Glomerular endothelial cell (primary cell): ENCODE data around the gene MEDAG. TPM values are rescaled to one million over a fixed set of nuclear protein-coding genes. Genes with fewer than 3 reads are reported as not detected.

ENCODE experiments used
- DNase-seq: peaks from one replicate; pipeline ENCODE4 v3.0.0-alpha.2; 2011; ENCODE audit warnings: low read depth, low spot score; ENCODE audit errors: extremely low read depth
- total RNA-seq: library from RNA; depleted of rRNA; stranded (reverse); fragments of >200 nt; gene quantifications from 2 replicates; pipeline ENCODE4 v1.2.3, GENCODE V29; 2015

Gene MEDAG
- total RNA-seq, result 1.3 and 2.2 TPM in 2 replicates

DNA sequence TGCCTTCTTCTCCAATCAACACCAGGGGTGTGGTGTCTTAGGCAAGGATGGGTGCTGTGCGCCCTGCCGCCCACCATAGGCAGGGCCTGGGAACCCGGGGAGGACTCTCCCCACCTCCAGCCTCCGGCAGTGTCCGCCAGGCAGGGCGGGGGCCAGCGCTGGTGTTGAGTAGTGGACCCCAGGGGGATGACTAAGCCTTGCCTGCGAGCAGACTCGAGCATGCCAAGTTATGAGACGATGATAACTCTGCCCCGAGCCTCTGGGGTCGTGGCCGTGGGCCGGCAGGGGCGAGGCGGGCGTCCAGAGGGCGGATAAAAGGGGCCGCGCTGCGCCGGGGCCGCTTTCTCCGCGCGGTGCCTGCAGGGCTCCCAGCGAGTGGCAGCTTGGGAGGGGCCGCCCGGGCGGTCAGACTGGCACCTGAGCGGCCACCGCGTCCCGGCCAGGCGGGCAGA lies at the start of gene MEDAG:
TSS of gene MEDAG (plus strand) at position 340 of the 452 bp plus-strand sequence. CDS start 245 bp downstream, outside the sequence.
- DNase-seq, result no peak

DNA sequence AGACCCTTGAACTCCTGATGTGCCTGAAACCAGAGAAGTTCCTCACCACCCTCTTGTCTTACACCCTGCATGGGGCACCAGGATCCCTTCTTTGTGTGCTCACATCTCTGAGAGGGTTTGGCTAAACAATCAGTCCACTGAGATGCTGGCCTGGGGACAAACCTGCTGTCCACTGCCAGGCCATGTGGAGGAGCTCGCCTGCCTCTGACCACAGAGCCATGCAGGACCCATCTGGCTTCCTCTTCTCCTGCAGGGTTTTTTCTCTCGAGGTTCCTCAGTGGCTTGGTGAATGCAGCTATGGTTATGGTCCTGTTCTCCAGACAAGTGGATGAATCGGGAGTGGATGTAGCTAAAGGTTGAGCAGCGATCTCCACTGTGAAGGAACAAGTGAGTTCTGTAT lies 49.1 kb upstream of the MEDAG start:
- no peak for DNase-seq

DNA sequence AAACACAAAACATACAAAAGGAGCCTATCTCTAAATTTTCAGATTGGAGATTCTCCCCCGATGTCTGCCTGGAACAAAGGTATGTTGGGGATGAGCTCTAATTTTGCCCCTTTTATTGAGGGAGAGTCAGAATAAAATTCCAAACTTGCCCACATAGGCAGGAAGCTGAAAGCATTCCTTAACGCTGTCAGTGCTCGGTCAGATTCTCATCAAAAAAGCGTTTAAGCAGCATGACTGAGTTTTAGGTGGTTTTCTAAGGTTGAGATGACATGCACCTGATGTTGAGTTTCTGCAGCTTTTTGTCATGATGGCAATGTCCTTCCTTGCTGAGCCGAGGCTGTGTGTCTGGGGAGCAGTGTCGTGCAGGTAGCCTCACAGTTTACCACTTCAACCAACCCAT lies 48.4 kb upstream of the MEDAG start:
- no peak for DNase-seq

DNA sequence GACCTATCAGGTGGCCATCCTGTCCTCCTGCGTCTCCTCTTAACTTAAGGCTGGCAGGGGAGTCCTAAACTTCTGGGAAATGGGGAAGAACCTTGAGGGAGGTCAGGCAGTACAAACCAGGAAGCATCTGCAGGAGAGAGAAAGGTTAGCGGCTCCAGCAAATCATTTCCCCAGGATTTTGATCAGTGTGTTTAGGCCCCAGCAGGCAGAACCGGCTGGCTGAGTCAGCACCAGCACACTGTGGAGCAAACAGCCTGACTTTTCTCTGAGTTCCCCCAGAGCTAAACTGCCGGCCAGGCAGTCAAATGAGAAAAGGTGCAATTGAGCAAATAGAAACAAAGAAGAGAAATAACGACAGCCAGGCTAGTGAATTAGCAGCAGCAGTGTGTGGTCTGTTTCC lies 46.7 kb upstream of the MEDAG start:
- DNase-seq, result no peak

DNA sequence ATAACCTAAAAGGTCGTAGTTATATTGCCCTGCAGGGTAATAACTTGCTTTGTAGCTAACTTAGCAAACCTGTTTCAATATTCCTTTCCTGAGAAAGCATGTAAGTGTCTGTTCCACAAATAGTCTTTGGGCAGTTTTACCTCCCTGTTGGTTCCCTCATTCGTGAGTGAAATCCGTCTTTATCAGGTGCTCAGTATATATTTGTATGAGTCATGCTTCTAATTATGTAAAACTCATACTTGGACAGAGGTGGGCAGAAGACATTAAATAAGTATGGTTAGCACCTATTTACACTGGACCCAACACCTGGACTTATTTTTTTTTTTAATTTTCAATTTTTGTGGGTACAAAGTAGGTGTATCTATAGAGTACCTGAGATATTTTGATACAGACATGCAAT lies 44.9 kb upstream of the MEDAG start:
- no peak for DNase-seq

DNA sequence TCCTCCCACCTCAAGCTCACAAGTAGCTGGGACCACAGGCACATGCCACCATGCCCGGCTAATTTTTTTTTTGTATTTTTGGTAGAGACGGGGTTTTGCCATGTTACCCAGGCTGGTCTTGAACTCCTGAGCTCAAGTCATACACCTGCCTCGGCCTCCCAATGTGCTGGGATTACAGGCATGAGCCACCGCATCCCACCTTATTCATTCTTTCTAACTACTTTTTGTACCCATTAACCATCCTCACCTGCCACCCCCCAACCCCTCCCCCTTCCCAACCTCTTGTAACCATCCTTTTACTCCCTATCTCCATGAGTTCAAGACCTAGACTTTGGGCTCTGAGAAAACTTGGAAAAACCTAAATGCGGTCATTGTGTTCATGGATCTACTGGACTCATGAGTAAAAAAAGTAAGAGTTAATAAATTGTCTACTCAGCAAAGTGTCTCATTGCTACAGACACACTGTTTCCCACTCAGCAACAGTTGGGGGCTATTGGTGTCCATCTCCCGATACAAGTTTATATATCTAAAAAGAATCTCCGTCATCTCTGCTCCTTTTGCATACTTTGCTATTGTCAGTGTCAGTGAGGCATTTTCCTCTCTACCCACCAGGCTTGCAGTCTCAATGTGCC lies 44.1 kb upstream of the MEDAG start:
- DNase-seq, result no peak

DNA sequence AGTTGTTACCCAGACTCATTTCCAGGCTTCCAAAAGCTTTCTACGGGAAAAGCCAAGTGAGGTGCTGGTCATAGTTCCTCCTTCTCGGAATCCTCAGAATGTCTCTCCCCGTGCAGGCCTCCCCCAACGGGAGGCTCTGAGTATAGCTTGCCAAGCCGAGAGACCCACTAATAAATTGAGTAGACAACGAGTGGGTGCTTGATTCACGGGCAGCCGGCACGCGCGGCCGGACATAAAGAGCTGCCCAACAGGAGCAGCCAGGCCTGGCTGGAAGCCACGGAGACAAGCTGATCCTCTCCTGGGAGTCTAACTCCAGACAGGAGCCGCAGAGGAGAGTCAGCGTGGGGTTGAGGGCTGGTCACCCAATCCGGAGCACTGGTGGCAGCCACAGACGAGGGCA lies 43.4 kb upstream of the MEDAG start:
- no peak for DNase-seq

DNA sequence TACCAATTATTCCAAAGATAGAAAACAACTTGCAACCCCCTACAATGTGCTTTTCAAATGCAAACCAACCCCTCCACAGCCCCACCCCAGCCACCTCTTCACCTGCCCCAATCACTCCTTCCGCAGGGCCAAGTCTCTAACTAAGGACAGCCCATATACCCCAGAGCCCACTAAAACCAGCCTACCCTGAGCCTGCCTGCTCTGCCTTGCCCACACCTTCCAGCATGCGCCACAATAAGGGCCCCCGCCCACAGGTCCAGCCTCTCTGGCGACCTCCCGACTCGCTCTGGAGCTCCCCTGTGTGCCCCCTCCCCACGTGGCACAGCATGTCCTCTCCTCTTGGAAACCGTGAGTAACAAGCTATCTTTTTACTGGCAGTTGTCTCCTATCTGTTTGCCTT lies 42.8 kb upstream of the MEDAG start:
- no peak for DNase-seq

DNA sequence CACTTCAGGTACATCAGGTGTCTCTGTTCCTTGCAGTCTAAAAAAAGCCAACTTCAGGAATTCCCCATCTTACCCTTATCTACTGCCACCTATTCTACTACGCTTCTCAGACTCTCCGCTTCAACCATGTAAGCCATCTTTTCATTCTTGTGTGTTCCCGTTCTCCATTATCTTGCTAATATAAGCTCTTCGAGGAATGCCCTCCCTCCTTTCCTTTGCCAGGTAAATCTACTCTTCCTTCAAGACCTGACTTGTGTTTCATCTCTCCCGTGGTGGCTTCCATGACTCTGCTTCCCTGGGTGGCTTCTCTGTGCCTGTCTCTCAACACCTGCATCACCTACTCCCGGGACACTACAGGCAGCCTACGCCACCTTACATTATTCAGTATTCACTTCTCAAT lies 42.3 kb upstream of the MEDAG start:
- DNase-seq, result no peak

DNA sequence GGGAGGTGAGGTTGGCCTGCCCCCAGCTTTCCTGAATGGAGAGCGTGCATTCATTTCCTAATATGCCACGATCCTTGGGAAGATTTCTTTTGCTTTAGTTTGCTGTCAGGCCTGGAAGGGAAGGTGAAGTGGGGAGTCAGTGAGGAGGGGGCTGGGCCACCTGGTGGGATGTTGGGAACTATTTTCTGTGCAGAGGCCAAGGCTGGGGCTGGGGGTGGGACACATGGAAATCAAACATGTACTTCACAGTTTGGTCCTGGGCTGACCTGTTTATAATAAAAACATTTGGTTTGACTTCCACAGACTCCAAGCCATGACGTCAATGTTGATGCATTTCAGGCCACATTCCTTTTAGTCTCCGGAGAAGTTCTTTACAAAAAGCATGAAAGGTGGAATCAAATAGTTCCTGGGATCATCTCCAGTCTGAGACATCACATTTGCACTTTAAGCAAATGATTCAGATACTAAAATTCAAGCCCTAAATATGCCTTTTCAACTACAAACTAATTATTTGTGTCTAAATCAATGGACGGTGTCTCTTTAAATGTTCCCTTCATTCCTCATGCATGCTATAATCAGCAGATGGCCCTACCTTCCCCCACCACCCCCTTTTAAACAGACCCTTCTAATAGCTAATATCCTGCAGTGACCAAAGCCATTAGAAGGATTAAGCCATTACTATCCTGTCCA lies 41.5 kb upstream of the MEDAG start:
- no peak for DNase-seq

DNA sequence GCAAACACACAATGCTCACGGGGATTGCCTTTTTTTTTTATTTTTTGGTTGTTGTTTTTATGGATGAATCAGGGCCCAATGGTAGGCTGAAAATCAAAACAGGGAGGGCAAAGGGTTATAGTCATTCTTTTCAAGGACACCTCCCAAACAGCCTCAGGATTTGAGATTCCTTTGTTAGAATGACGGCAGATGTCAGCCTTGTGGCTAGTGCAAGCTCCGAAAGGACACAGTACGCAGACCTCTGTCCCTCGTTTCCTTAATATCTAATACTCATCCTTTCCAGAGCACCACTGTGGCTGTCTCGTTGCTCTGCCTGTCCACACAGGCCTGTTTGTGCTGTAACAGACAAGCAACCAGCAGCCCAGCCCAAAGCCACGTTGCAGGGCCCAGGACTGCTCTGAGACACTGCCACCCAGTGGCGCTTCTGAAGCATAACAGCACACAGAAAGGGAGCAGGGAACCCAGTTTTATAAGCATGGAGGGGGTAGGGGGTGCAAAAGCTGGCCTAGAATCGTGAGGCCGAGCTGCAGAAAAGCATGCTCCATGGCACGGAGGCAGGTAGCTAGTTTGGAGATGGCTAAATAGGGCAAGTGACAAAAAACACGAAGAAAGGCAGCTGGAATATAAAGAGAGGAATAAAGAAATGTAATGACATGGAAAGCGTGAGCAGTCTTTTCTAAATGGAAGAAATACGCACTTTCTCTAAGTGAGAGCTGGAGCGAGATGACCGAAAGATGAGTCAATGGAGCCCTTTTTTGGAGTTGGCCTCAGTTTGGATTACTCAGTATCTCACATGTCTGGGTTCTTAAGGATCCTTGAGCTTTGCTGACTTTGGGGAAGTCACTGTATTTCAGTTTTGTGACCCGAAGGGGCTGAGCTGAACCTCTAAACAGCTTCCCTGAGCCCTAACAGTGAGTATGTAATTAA lies 40.7 kb upstream of the MEDAG start:
- peak; percentile 78 for DNase-seq

DNA sequence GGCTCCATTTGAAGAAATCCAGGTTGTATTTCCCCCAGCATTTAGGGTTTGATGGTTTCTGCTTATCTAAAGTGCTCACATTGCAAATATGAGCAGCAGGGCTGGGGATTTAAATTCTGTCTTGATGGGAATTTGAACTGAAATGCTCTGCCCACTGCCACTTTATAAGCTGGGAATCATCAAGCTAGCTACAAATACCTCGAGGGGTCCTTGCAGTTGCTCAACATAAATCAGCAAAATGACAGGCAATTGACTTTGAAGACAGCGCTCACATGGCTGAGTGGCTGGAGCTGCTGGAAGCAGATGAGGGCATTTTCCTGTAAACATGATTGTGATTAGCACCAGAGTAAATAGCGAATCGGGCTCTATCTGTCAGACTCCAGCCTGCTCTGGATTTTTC lies 39.4 kb upstream of the MEDAG start:
- no peak for DNase-seq

DNA sequence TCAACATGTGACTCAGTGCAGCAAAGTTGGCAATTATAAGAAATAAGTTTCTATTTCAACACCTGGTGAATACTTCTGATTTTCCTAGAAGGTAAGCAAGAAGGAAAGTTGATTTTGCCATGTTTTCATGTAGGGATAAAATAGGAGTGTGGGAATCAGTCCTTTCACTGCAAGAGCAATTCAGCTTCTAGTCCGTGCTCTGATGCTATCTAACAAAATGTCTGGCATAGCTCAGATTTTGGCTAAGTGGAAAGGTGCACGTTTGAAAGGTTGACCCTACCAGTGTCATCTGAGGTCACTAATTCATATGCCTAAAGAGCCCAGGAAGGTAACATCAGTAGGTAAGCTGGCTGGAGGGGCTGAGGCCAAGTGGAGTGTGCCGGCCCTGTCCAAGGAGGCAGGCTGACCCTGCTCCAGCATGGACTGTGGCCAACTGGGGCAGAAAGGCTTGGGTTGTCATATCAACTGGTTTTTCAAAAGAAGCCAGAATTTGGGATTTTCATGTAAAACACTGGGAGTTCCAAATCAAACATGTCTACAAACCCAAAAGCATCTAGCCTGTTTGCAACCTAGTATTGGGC lies 38.9 kb upstream of the MEDAG start:
- no peak for DNase-seq

DNA sequence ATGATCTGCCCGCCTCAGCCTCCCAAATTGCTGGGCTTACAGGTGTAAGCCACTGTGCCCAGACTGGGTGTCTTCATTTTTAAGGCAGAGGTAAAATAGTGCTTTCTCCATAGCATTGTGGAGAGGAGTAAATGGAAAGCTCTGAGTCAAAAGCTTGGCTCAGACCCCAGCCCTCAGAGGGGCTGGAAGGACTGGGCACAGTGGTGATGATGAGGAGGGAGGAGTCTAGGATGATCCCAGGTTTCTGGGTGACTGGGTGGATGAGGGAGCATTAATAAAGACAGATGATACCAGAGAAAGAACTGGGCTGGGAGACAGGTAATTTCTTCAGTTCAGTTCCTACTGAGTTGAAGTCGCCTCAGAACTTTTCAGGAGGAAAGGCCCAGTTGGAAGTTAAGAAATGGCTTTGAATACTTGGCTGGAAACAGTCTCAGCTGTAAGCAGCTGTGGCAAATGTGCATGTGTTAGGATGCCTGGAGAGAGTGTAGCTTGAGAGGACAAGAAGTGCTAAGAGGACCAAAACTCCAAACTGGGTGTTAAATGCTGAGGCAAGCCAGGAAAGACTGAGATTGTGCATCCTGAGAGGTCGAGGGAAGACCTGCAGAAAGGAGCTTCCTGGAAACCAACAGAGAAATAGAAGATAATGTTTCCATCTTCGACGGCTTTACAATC lies 37.1 kb upstream of the MEDAG start:
- DNase-seq, result no peak

DNA sequence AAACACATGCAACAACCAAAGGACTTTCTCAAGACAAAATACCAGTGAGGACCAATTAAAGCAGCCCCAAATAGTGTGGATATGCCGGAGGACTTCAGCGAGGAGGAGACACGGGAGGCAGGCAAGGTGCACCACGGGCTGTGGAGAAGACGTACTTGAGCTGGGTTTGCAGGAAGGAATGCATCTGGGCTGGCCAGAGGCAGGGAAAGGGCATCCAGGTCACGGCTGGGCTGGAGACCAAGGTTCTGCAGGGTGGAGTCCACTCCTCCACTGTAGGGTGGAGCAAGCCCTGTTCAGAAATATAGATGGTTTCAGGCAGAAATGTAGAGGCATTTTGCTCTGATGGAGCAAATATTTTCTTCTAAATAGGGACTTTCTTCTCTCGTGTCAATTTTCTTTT lies 36.6 kb upstream of the MEDAG start:
- DNase-seq, result no peak

DNA sequence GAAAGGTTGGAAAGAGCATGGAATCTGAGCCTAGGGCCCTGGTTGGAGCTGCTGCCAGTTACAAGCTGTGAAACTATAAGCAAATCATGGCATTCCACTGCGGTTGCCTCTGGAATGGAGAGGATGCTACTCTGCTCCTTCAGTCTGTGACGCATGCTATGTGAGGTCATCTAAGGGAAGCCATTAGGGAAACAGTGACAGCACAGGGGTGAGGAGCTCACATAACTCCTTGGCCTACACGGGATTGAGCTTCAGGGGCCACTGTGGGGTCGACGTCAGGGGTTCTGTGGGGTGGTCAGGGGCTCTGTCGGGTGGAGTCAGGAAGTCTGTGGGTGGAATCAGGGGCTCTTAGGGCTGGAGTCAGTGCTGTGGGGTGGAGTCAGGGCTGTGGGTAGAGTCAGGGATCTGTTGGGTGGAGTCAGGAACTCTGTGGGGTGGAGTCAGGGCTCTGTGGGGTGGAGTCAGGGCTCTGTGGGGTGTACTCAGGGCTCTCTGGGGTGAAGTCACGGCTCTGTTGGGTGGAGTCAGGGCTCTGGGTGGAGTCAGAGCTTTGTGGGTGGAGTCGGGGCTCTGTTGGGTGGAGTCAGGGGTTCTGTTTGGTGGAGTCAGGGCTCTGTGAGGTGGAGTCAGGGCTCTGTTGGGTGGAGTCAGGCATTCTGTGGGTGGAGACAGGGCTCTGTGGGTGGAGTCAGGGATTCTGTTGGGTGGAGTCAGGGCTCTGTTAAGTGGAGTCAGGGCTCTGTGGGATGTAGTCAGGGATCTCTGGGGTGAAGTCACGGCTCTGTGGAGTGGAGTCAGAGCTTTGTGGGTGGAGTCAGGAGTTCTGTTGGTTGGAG lies 35.8 kb upstream of the MEDAG start:
- DNase-seq, result peak; percentile 94

DNA sequence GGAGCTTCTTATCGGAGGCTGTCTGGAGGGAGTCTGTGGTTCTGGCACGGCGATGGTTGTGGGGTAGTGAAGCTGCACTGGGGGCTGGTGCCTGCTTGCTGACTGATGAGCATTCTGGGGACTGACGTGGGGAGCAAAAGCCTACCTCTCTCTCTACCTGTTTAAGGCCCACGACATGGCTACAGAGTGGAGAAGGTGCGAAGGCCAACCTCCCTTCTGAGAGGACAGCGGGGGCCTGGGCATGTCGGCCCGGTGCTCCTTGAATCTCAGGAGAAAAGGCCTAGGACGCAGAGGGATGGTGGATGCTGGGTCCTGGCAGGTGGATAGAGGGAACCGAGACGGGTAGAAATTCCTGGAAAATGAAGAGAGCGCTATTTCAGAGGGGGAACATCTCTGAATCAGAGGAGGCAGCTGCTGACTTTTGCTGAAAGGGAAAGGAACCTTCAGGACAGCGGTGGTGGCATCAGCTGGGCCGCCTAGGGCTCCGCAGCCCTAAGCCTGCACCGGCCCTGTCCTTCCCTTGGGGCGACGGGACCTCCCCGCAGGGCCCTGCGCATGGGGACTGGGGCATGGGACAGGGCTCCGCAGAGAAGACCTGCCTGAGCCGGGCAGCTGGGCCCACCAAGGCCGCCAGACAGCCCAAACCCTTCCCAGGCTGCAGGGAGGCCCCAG lies 35.0 kb upstream of the MEDAG start:
- DNase-seq, result no peak

DNA sequence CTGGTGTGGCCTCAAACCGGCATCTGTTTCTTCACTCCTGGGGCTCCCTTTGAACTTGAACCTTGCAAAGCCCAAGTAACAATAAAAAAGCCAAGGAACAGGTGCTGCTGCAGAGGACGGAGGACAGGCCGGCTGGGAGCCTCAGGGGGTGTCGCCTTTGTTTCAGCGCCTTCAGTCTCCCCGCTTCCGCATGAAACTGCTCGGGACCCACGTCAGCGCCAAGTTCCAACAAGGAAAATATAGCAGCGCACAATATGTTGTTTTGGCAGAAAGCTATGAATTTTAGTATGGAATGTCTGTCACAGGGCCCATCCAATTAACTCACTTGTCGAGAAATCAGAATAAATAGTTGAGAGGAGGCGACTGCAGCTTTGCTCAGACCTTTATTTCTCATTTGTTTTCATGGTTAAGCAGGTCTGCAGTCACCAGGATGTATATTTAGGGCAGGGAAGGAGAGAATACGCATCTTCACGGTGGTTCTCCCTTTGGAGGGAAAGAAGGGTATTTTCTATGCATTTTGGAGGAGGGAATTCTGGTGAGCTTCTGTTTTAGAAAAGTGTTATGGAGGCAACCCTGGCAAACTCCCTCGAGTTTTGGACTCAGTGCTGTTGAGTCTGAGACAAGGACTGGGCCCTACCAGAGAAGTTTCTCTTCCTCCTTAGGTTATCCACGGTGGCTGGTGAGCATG lies 34.3 kb upstream of the MEDAG start:
- DNase-seq, result no peak

DNA sequence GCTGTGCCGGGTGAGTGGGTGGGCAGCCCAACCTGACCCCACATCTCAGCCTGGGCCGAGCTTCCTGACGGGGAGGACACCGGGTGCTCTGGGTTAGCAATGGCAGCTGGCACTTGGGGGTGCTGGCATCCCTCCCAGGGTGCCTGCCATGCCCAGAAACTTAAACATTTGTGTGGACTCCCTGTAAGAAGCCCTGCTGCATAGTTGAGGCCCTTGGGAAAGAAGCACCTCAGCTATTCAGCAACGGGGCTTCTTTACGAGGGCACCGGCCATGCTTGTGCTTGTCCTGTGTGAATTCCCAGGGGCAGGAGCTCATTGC lies 33.8 kb upstream of the MEDAG start:
- DNase-seq, result no peak
